Measurements from ENCODE around the gene RER1.

RER1 gene

GRCh38 chr1:2353551-2354438 lies 37.8 kb upstream of the RER1 start:
- no peak for DNase-seq (ENCODE audit: low spot score)

- no peak for DNase-seq (ENCODE audit: low spot score)
Measured at GRCh38 chr1:2354511-2355372, 36.9 kb upstream of the RER1 start.

- DNase-seq (ENCODE audit: low spot score) = no peak
Measured at GRCh38 chr1:2355373-2356261, 36.0 kb upstream of the RER1 start.

- DNase-seq (ENCODE audit: low spot score) = no peak
Measured at GRCh38 chr1:2356401-2356800, 35.2 kb upstream of the RER1 start.

- no peak for DNase-seq (ENCODE audit: low spot score)
Measured at GRCh38 chr1:2356911-2357845, 34.5 kb upstream of the RER1 start.

DNA sequence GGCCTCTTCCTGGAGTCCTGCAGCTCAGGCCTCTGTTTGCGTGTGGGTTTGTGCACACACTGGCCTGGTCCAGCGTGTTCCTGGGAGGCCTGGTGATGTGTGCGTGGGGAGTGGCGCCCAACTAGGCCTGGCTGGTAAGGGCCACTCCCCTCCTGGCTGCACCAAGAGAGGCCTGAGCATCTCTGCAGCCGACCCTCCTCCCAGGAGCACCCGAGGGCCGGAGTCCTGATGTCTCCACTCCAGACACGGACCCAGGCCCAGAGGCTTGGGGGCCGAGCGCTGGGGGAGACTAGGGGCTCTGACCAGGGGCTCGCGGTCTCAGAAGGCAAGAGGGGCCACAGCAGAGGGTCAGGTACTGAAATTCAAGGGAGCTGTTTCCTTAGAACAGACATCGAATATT lies 33.6 kb upstream of the RER1 start:
- DNase-seq (ENCODE audit: low spot score) = no peak

DNA sequence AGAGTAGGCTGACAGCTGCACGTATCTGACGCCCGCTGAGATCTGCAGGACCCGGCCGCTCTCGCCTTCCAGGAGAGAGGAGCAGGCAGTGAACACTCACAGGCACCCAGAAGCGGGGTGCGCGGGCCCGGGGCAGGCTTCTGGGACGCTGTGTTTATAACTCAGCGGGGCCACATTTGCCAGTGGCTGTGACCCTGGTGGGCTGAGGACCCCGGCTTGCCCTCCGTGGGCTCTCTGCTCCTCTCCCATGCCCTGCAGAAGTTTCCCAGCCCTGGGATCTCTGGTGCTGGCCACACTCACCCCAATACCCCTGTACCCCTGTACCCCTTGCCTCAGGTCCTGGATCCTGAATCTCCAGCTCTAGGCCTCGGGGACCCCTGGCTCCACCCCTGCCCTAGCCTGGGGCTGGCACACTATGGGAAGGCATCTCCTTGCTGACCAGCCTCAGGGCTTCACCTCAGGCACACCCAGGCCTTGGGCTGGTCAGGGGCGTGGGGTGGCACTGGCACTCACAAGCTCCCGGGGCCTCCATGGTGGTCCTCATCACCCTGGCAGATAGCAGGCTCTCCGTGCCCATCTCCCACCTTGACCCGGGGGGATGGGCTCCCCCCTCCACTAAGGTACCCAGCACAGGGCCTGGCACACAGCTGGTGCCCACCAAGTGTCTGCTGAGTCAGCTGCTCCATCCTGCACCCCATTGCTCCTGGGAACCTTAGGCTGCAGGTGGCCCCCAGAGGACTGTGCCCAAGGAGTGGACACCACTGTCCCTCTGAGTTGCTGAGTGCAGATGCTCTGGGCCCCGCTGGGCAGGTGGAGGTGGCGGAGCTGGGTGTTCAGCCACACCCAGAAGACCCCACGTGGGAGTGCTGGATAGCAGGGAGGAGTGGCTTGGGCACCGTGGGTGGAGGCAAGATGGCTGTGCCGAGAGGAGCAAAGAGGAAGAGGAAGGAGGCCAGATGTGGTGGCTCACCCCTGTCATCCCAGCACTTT lies 32.7 kb upstream of the RER1 start:
- no peak for DNase-seq (ENCODE audit: low spot score)

DNA sequence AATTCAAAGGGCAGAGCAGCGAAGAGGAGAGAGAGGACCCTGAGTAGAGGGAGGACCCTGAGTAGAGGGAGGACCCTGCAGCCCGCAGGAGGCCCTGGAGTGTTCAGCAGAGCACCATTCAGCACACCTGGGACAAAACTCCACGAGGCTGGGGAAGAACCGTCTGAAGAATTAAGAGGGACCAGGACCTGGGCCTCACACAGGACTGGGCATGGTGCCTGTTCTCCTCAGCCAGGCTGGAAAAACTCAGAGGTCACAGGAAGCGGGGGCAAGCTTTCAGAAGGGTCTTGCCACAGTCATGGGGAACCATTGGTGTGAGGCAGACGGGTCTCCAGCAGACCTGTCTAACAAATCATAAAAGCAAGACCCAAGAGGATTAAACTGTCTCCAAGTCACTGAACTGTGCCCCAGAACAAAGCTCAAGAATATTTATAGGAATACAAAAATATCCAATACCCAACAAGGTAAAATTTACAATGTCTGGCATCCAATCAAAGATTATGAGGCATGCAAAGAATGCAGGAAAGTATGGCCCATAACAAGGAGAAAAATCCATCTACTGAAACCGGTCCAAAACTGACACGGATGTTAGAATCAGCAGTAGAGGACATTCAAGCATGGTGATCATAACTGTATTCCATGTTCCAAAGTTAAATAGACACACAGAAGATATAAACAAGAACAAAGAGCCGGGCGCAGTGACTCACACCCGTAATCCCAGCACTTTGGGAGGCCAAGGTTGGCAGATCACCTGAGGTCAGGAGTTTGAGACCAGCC lies 30.9 kb upstream of the RER1 start:
- no peak for DNase-seq (ENCODE audit: low spot score)

GRCh38 chr1:2363847-2364513 lies 27.7 kb upstream of the RER1 start:
- DNase-seq (ENCODE audit: low spot score) = no peak

DNA sequence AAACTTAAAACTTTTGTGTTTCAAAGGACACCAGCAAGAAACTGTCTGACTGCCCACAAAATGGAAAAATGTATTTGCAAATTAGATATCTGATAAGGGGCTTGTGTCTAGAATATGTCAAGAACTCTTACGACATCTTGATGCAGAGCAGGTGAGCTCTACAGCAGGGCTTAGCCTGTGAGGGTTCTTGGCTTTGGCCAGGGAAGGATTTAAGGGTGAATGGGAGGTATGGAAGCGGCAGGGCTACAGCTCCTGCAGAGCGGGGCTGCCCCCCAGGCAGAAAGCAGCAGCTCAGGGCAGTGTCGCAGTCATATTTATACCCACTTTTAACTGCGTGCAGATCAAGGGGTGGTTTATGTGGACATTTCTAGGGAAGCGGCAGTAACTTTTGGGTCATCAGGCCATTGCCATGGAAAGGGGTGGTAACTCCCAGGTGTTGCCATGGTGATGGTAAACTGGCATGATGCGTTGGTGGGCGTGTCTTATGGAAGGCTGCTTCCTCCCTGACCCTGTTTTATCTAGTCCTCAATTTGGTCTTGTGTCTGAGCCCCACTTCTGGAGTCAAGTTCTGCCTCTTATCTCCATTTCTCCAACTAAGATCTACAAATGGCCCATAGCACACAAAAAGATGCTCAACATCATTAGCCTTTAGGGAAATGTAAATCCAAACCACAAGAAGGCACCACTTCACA lies 23.4 kb upstream of the RER1 start:
- no peak for DNase-seq (ENCODE audit: low spot score)

GRCh38 chr1:2372551-2373490 lies 18.8 kb upstream of the RER1 start:
- DNase-seq (ENCODE audit: low spot score) = no peak

DNA sequence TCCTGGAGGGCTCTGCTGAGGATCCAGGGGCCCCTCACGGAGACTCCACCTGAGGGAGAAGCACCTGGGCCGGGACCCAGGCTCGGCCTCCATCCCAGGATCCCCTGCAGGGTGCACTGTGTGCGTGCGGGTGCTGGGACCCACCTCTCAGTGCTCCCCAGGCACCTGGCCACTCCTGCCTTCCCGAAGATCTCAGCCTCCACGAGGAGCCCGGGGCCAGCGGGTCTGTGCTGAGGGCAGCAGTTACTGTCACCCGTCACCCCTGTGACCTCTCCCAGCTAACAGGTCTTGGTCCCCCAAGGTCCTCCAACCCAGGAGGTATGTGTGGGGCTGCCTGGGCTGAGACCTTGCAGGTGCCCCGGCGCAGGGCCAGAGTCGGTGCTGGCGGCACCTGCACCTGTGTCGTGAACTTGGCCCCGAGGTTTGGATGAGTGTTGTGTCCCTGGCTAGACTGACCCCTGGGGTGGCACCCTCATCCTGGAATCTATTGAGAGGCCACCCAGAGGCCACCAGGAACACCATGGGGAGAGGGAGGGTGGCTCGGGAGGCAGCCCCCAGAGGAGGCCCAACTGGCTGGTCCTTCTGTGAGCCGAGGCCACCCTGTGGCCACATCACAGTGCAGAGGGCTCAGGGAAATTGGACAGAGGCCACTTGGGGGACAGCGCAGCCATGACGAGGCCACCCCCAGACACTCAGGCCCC lies 17.9 kb upstream of the RER1 start:
- no peak for DNase-seq (ENCODE audit: low spot score)

GRCh38 chr1:2374252-2375155 lies 17.1 kb upstream of the RER1 start:
- no peak for DNase-seq (ENCODE audit: low spot score)

- no peak for DNase-seq (ENCODE audit: low spot score)
Measured at GRCh38 chr1:2375246-2375922, 16.3 kb upstream of the RER1 start.
